CD4-positive, alpha-beta memory T cell (primary cell): Measurements from ENCODE around the gene PIGU. TPM values are rescaled to one million over a fixed set of nuclear protein-coding genes. Genes with fewer than 3 reads are reported as not detected.
A peak's percentile ranks its signal among the peaks of the same experiment; 100 is the strongest.
"Not testable (repeated sequence)": the region's sequence is repeated elsewhere in the genome, so short reads cannot be mapped to it uniquely, and the experiment has no call there.

Experiments
- CTCF ChIA-PET: fragments of 350-600 bp; sonication (Branson Sonifier 250); formaldehyde crosslinking; loops from one replicate; lab custom pipeline; 2021; ENCODE audit warnings: inconsistent platforms; ENCODE audit not compliant: partially characterized antibody; lab: Charles Lee
- POLR2A ChIA-PET: fragments of 350-600 bp; sonication (Branson Sonifier 250); formaldehyde crosslinking; loops from one replicate; lab custom pipeline; 2021; ENCODE audit not compliant: partially characterized antibody; lab: Charles Lee
- DNase-seq, 5 donors: peaks; one replicate each; pipeline versions ENCODE4 v3.0.0 to v3.0.0-alpha.2; 2020 to 2022; ENCODE audit warnings: mixed read lengths in 1 of 5
- H3K27ac ChIP-seq: one replicate; pipeline ENCODE4 v1.7.0; 2013; ENCODE audit warnings: low read depth, low read length
- H3K27me3 ChIP-seq: 2 replicates; pipeline ENCODE4 v1.7.0; 2013; ENCODE audit warnings: mild to moderate bottlenecking, low read length, moderate library complexity; ENCODE audit not compliant: insufficient read depth
- H3K36me3 ChIP-seq: 2 replicates; pipeline ENCODE4 v1.7.0; 2013; ENCODE audit warnings: mild to moderate bottlenecking, low read length, moderate library complexity; ENCODE audit not compliant: insufficient read depth
- H3K4me1 ChIP-seq: 2 replicates; pipeline ENCODE4 v1.7.0; 2013; ENCODE audit warnings: mild to moderate bottlenecking, low read length, moderate library complexity; ENCODE audit not compliant: insufficient read depth
- H3K4me3 ChIP-seq, 2 donors: one replicate each; pipeline ENCODE4 v1.7.0; 2013; ENCODE audit warnings: low read length in 2 of 2, mild to moderate bottlenecking in 1 of 2
- H3K9me3 ChIP-seq, 2 donors: one replicate each; pipeline ENCODE4 v1.7.0; 2013; ENCODE audit warnings: low read length in 2 of 2, control low read depth in 1 of 2; ENCODE audit not compliant: control insufficient read depth in 1 of 2
- H3K27ac Mint-ChIP-seq, 7 donors: one replicate each; pipeline ENCODE4 v1.8.0; 2020 to 2021; ENCODE audit warnings: mixed read lengths in 7 of 7, mild to moderate bottlenecking in 6 of 7, inconsistent platforms in 3 of 7, moderate library complexity in 3 of 7
- H3K27me3 Mint-ChIP-seq, 2 donors: one replicate each; pipeline ENCODE4 v1.8.0; 2020 to 2021; ENCODE audit warnings: mixed read lengths in 2 of 2
- H3K36me3 Mint-ChIP-seq, 2 donors: one replicate each; pipeline ENCODE4 v1.8.0; 2020 to 2021; ENCODE audit warnings: mixed read lengths in 2 of 2, inconsistent platforms in 1 of 2, mild to moderate bottlenecking in 1 of 2
- H3K4me1 Mint-ChIP-seq, 4 donors: one replicate each; pipeline ENCODE4 v1.8.0; 2020 to 2021; ENCODE audit warnings: mixed read lengths in 4 of 4, mild to moderate bottlenecking in 1 of 4
- H3K4me3 Mint-ChIP-seq, 8 donors: one replicate each; pipeline ENCODE4 v1.8.0; 2020 to 2021; ENCODE audit warnings: mixed read lengths in 8 of 8, mild to moderate bottlenecking in 7 of 8, moderate library complexity in 6 of 8, inconsistent platforms in 3 of 8
- H3K9me3 Mint-ChIP-seq, 8 donors: one replicate each; pipeline ENCODE4 v1.8.0; 2020 to 2021; ENCODE audit warnings: mixed read lengths in 8 of 8, mild to moderate bottlenecking in 5 of 8, inconsistent platforms in 3 of 8, moderate library complexity in 1 of 8
- intact Hi-C: fragments of 100-400 bp; cut with micrococcal nuclease; formaldehyde crosslinking; loops from one replicate; pipeline ENCODE4 v1.15.1; 2023
- polyA plus RNA-seq, 2 donors: library from polyadenylated mRNA; unstranded; fragments of 300-500 nt; fragmentation: Illumina TruSeq; gene quantifications; one replicate each; pipeline ENCODE4 v1.2.3, GENCODE V29; 2021
- total RNA-seq, 2 experiments: library from RNA; stranded (reverse); gene quantifications; one replicate each; pipeline ENCODE4 v1.2.3, GENCODE V29; 2021

PIGU gene
- total and polyA plus RNA-seq, 4 experiments from 2014 or later, result 15.1 to 34.2 (median 21.1) TPM

DNA sequence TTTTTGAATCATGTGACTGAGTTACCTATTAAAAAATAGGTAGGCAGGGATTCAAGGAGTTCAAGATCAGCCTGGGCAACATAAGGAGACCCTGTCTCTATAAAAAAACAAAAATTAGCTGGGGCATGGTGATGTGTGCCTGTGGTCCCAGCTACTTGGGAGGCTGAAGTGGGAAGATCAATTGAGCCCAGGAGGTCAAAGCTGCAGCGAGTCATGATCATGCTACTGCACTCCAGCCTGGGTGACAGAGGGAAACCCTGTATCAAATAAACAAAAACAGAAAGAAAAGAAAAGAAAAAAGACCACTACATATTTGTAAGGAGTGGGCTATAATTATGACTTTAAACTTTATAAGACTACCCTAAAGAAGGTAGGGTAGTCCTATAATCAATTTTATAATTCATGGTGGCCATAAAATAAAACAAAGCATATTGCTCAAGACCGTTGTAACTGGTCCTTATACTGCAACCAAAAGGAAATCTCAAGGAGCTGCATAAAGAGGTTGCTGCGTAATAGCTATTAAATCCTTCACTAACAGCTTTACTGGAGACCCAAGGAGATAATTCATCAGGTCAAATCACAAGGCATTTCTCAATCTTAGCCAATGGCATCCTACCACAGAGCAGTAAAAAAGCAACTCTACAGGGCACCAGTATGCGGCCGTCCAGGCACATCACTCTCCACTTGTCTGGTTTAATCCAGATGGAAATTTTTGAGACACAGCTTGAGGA is 13.5 kb downstream of the PIGU start:
- H3K36me3 Mint-ChIP-seq, result peaks cover 0 to 5% of the 10 kb centered on the region in 2 donors
- H3K27ac Mint-ChIP-seq, result no peak overlapping the region
- no peaks in the 10 kb centered on the region for H3K27me3 Mint-ChIP-seq
- Histone ChIP-seq H3K36me3 (no peaks in the 10 kb centered on the region), H3K9me3 (no peaks in the 10 kb centered on the region), H3K27ac (no peak overlapping the region), H3K4me1 (no peaks in the 10 kb centered on the region), H3K27me3 (no peaks in the 10 kb centered on the region), H3K4me3 (no peak overlapping the region)
- DNase-seq, result no peak
- POLR2A ChIA-PET, result interaction anchor here (1.2 kb wide), 1 partner anchor 14 kb away, joined by 4 read pairs; no protein-coding TSS in a partner anchor
- peaks cover 10 to 12% (median 10%) of the 10 kb centered on the region in 4 donors for H3K4me1 Mint-ChIP-seq
- intact Hi-C loops, result no loop called here
- H3K4me3 Mint-ChIP-seq, result no peak overlapping the region
- CTCF ChIA-PET, result no interaction called here
- H3K9me3 Mint-ChIP-seq, result no peaks in the 10 kb centered on the region

DNA sequence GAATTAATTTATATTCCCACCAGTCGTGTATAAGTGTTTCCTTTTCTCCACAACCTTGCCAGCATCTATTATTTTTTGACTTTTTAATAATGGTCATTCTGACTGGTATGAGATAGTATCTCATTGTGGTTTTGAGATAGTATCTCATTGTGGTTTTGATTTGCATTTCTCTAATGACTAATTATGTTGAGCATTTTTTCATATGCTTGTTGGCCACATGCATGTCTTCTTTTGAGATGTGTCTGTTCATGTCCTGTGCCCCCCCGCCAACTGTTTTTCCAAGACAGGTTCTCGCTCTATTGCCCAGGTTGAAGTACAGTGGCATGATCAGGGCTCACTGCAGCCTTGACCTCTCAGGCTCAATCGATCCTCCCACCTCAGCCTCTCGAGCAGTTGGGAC is 15.1 kb downstream of the PIGU start:
- DNase-seq, H3K27me3 ChIP-seq, H3K4me1 ChIP-seq, H3K36me3 ChIP-seq, H3K4me3 ChIP-seq, H3K4me3 Mint-ChIP-seq, intact Hi-C loops, CTCF ChIA-PET, H3K27me3 Mint-ChIP-seq, H3K27ac ChIP-seq, POLR2A ChIA-PET, H3K9me3 Mint-ChIP-seq, H3K9me3 ChIP-seq: not testable (repeated sequence)
- H3K4me1 Mint-ChIP-seq, result peaks cover 8 to 10% (median 10%) of the 10 kb centered on the region in 4 donors
- H3K27ac Mint-ChIP-seq, result peak overlapping the region in 2 of 7 donors; percentile 64 to 70
- peaks cover 8 to 10% of the 10 kb centered on the region in 2 donors for H3K36me3 Mint-ChIP-seq

DNA sequence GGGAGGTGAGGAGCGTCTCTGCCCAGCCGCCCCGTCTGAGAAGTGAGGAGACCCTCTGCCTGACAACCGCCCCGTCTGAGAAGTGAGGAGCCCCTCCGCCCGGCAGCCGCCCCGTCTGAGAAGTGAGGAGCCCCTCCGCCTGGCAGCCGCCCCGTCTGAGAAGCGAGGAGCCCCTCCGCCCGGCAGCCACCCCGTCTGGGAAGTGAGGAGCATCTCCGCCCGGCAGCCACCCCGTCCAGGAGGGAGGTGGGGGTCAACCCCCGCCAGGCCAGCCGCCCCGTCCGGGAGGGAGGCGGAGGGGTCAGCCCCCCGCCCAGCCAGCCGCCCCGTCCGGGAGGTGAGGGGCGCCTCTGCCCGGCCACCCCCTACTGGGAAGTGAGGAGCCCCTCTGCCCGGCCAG is 18.2 kb downstream of the PIGU start:
- H3K36me3 ChIP-seq, H3K4me1 Mint-ChIP-seq, H3K27me3 ChIP-seq, H3K9me3 Mint-ChIP-seq, H3K4me1 ChIP-seq, POLR2A ChIA-PET, DNase-seq, H3K27me3 Mint-ChIP-seq, H3K27ac ChIP-seq, H3K27ac Mint-ChIP-seq, CTCF ChIA-PET, H3K4me3 ChIP-seq, intact Hi-C loops, H3K9me3 ChIP-seq, H3K4me3 Mint-ChIP-seq: not testable (repeated sequence)
- H3K36me3 Mint-ChIP-seq, result peaks cover 12 to 17% of the 10 kb centered on the region in 2 donors

DNA sequence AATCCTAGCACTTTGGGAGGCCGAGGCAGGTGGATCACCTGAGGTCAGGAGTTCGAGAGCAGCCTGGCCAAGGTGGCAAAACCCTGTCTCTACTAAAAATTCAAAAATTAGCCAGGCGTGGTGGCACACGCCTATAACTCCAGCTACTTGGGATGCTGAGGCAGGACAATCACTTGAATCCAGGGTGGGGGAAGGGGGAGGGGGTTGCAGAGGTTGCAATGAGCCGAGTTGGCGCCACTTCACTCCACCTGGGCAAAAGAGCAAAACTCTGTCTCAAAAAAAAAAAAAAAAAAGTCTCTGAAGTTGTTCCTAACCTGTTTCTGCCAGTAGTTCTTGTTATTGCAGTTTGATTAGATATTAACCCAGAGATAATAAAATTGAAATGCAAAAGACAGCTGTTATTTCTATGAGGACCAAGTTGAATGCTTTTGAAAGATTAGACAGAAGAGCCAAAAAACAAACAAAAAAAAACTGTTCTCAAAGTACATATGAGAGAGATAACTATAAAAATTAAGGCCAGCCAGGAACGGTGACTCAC is 22.6 kb downstream of the PIGU start:
- no peak overlapping the region for H3K4me3 ChIP-seq
- DNase-seq, result no peak
- H3K4me1 ChIP-seq, result no peaks in the 10 kb centered on the region
- Mint-ChIP-seq H3K27me3 (no peaks in the 10 kb centered on the region), H3K9me3 (no peaks in the 10 kb centered on the region), H3K4me3 (no peak overlapping the region), H3K27ac (no peak overlapping the region), H3K4me1 (no peaks in the 10 kb centered on the region), H3K36me3 (peaks cover 29 to 31% of the 10 kb centered on the region in 2 donors)
- no peaks in the 10 kb centered on the region for H3K9me3 ChIP-seq
- ChIA-PET POLR2A (no interaction called here), CTCF (no interaction called here)
- intact Hi-C loops, result no loop called here
- no peak overlapping the region for H3K27ac ChIP-seq
- H3K27me3 ChIP-seq, result no peaks in the 10 kb centered on the region
- peaks cover 5% of the 10 kb centered on the region for H3K36me3 ChIP-seq

- Histone ChIP-seq H3K4me3 (no peak overlapping the region), H3K9me3 (no peaks in the 10 kb centered on the region), H3K27me3 (no peaks in the 10 kb centered on the region), H3K36me3 (peaks cover 5% of the 10 kb centered on the region), H3K27ac (no peak overlapping the region), H3K4me1 (no peaks in the 10 kb centered on the region)
- H3K4me3 Mint-ChIP-seq, result no peak overlapping the region
- peak overlapping the region in 1 of 7 donors; percentile 19 for H3K27ac Mint-ChIP-seq
- peaks cover 20 to 23% of the 10 kb centered on the region in 2 donors for H3K36me3 Mint-ChIP-seq
- ChIA-PET POLR2A (no interaction called here), CTCF (interaction anchor here (0.7 to 1.6 kb wide), 3 partner anchors 23 to 338 kb away, joined by 3 to 5 read pairs (median 3); no protein-coding TSS in a partner anchor)
- no peak for DNase-seq
- intact Hi-C loops, result no loop called here
- no peaks in the 10 kb centered on the region for H3K9me3 Mint-ChIP-seq
- no peaks in the 10 kb centered on the region for H3K27me3 Mint-ChIP-seq
- peaks cover 0 to 2% (median 0%) of the 10 kb centered on the region in 4 donors for H3K4me1 Mint-ChIP-seq
Measured at GRCh38 chr20:34651200-34651599, 25.7 kb downstream of the PIGU start.

DNA sequence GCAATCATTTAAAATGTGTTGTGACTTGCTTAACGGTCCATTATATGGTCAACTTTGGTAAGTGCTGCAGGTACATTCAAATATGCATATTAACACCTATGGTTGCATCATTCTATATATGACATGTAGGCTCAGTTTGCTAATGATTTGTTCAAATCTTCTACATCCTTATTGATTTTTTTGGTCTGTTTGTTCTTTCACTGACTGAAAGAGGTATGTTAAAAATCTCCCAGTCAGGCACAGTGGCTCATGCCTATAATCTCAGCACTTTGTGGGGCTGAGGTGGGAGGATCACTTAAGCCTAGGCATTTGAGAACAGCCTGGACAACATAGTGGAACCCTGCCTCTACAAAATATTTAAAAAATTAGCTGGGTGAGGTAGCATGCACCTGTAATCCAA is 29.2 kb downstream of the PIGU start:
- peaks cover 5% of the 10 kb centered on the region for H3K36me3 ChIP-seq
- no peaks in the 10 kb centered on the region for H3K27me3 Mint-ChIP-seq
- no peak overlapping the region for H3K4me3 ChIP-seq
- peaks cover 5 to 25% of the 10 kb centered on the region in 2 donors for H3K36me3 Mint-ChIP-seq
- no peaks in the 10 kb centered on the region for H3K27me3 ChIP-seq
- DNase-seq, result no peak
- POLR2A ChIA-PET, result no interaction called here
- intact Hi-C loops, result no loop called here
- H3K27ac ChIP-seq, result no peak overlapping the region
- no peaks in the 10 kb centered on the region for H3K4me1 ChIP-seq
- CTCF ChIA-PET, result no interaction called here
- H3K9me3 Mint-ChIP-seq, result no peaks in the 10 kb centered on the region
- H3K9me3 ChIP-seq, result no peaks in the 10 kb centered on the region
- H3K27ac Mint-ChIP-seq, result peak overlapping the region in 1 of 7 donors; percentile 31
- no peak overlapping the region for H3K4me3 Mint-ChIP-seq
- peaks cover 0 to 2% (median 0%) of the 10 kb centered on the region in 4 donors for H3K4me1 Mint-ChIP-seq

- H3K27me3 ChIP-seq, result no peaks in the 10 kb centered on the region
Measured at GRCh38 chr20:34644951-34645350, 31.9 kb downstream of the PIGU start.

More at GRCh38 chr20:34644951-34645350, 31.9 kb downstream of the PIGU start:
- Mint-ChIP-seq H3K36me3 (peaks cover 6 to 20% of the 10 kb centered on the region in 2 donors), H3K4me1 (peaks cover 0 to 2% (median 0%) of the 10 kb centered on the region in 4 donors), H3K27me3 (no peaks in the 10 kb centered on the region), H3K27ac (no peak overlapping the region), H3K4me3 (no peak overlapping the region), H3K9me3 (no peaks in the 10 kb centered on the region)
- intact Hi-C loops, result no loop called here
- Histone ChIP-seq H3K36me3 (no peaks in the 10 kb centered on the region), H3K4me1 (no peaks in the 10 kb centered on the region), H3K9me3 (no peaks in the 10 kb centered on the region), H3K27ac (no peak overlapping the region), H3K4me3 (no peak overlapping the region)
- ChIA-PET POLR2A (no interaction called here), CTCF (no interaction called here)
- no peak for DNase-seq
